GM12801 (cell line): ENCODE measurements around the gene ZMIZ1.

Source experiments
- TF ChIP-seq, protein P1 (sequence below): IDR thresholded peaks from one replicate; pipeline ENCODE4 v1.5.1; 2011; ENCODE audit warnings: control low read depth; ENCODE audit not compliant: insufficient read length; ENCODE audit errors: extremely low read depth

The ZMIZ1 gene

DNA sequence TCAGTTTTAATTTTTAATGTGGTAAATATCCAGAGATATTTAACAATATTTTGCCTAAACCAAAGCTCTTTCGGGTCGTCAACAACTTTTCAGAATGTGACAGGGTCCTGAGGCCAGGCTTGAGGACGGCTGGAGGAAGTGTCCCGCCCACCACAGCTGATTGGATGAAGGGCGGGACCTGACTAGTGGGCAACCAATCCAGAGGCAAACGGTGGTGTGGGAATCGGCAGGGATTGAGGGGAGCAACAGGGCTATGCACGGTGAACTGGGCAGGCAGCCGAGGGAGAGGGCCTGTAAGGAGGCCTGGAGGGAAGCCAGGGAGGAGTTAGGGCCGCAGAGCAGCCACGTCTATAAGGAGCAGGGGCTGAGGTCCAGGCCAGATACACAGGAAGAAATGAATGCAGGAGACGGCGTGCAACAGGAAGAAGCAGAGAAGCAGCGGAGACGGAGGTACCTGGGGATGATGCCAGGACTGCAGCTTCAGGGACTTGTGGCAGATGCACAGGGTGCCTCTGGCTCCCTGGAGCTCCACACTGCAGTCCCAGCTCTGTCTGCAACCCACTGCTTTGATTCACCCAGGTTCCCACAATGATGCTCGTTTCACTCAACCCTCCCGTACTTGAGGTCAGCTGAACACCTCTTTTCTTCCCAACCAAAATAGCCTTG, 46.1 kb upstream of the ZMIZ1 start:
- TF ChIP-seq, protein P1, sequence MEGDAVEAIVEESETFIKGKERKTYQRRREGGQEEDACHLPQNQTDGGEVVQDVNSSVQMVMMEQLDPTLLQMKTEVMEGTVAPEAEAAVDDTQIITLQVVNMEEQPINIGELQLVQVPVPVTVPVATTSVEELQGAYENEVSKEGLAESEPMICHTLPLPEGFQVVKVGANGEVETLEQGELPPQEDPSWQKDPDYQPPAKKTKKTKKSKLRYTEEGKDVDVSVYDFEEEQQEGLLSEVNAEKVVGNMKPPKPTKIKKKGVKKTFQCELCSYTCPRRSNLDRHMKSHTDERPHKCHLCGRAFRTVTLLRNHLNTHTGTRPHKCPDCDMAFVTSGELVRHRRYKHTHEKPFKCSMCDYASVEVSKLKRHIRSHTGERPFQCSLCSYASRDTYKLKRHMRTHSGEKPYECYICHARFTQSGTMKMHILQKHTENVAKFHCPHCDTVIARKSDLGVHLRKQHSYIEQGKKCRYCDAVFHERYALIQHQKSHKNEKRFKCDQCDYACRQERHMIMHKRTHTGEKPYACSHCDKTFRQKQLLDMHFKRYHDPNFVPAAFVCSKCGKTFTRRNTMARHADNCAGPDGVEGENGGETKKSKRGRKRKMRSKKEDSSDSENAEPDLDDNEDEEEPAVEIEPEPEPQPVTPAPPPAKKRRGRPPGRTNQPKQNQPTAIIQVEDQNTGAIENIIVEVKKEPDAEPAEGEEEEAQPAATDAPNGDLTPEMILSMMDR, result no peak

DNA sequence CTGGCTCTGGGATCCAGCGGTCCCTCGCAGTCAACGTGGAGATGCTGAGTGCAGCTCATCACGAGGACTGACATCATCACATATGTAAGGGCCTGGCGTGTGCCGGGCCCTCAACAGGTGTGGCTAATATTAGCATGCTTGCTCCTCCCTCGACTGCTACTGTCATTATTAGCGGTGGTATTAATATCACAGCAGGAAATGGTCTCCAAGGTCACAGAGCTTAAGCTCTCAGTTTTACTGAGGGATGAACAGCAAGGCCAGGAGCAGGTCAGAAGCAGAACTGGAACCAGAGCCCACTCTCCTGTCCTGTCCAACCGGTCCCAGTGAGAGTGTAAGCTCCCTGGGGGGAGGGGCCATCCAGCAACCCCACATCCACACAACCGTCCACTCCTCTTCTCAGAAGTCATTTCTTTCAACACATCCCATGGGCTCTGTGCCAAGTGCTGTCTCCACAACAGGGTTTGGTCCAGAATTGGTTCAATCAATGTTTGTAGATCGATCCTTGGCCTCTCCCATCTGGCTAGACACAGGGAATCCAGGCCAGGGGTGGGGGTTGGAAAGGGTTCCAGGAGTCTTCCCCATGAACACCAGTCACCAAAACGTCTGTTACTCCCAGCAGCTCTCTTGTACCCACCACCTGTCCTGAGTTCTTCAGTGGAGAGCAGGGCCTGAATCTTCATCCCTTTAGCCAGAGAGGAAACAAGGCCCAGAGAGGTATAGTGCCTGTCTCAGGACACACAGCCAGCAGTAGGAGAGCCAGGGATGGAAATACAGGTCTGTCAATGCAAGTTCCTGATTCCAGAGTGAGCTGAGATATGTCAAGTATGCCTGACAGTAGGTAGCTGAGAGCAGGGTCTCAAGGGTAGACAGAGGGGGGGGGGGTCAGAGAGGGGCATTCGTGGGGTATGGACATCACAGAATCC, 45.3 kb upstream of the ZMIZ1 start:
- TF ChIP-seq, protein P1, result no peak

DNA sequence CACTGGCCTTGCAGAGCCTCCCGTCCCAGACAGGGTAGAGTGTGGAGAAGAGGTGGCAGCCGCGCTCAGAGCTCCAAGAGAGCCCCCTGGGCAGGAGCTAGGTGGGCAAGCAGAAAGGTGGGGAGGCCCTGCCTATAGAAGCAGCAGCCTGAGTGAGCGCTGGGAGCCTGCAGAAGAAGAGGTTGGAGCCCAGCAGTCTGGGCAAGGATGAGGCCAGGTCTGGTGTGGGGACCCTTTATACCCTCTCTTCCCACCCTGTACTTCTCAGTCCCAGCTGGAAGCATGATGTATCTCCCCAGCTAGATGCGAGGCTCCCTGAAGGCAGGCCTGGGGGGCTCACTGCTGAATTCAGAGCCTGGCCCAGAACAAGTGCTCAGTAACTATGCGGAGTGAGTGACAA, 44.5 kb upstream of the ZMIZ1 start:
- TF ChIP-seq, protein P1, result no peak

DNA sequence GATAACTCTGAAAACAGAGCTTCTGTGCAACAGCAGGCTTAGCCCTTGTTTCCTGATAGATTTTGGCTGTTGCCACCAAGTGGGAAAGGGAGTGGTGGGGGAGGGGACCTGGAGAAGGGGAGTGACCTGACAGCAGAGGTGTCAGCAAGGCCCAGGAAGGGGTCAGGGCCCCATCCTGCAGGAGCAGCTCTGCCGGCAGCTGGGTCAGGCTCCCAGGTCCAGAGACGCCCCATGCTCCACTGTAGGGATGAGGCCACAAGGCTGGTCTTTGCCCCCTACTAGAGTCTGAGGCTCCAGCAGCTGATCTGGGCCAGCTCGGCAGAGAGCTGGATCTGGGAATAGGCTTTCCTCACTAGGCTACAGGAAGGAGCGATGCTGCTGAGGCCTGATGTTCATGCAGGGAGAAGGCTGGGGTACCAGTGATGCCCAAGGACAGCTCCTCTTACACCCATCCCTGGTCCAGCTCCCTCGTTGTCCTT, 44.0 kb upstream of the ZMIZ1 start:
- TF ChIP-seq, protein P1, result no peak

DNA sequence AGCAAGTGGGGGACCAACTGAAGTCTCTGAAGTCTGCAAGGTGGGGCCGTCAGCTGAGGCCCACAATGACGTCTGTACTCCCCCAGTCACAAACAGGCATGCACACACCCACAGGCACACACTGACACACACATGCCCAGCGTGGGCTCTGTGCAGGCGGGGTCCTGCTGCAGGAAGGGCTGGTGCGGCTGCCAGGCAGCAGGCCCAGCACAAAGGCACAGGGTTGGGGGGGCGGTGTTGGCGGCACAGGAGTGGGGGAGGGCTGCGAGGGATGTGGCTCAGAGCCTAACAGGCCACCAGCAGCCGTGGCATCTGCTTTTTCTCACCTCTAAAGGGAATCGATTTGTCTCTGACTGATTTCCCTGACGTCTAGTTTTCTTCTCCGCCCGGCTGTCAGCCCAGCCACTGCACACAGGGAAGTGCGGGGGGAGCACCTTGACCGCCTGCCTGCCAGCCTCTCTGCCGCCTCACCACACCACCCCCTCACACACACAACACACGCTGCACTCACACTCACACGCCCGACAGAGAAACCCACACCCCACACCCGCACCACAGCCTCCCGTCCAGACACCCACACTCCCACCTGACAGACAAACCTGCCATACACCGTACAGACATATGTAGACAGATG, 43.5 kb upstream of the ZMIZ1 start:
- TF ChIP-seq, protein P1, result no peak

DNA sequence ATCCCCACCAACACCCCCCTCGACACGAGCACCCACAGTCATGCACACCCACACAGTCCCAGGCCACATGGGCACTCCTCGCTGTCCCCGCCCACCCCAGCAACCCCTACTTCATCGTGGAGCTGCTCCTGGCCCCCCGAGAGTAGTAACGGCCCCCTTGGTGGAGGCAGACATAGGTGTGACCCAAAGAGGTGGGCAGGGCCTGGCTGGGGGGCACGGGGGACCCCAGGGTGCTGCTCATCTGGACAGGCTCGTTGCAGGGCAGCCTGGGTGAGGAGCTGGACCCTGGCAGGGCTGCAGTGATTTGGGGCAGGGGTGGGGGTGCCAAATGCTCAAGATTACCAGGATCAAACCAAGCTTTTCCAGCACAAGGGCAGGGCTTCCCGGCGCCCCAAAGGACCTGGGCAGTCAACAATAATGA, 42.4 kb upstream of the ZMIZ1 start:
- TF ChIP-seq, protein P1, result no peak

DNA sequence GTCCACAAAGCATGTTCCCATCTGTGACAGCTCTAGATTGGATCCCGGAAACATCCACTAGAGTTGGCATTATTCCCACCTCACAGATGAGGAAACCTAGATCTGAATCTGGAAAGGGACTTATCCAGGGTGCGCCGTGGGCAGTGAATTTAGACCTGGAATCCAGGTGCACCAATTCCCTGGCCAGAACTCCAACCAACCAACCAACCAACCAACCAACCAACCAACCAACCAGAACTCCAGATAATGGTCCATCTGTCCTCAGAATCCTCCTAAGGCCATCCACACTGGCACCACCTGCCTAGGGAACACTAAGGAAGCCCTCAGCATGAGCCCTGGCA, 42.0 kb upstream of the ZMIZ1 start:
- TF ChIP-seq, protein P1, result no peak
